Measurements from ENCODE around the gene GSN. TPM values are rescaled to one million over a fixed set of nuclear protein-coding genes. Genes with fewer than 3 reads are reported as not detected.
A peak's percentile ranks its signal among the peaks of the same experiment; 100 is the strongest.

Gene GSN
- total RNA-seq, 1 donor from 2014 or later = 342 TPM

GRCh38 chr9:121354762-121355161 is 86.8 kb downstream of the GSN start:
- Histone ChIP-seq H3K9me3 (ENCODE audit: control insufficient read depth in 3 of 3, low read length in 3 of 3) (no peaks in the 10 kb centered on the region), H3K9ac (ENCODE audit: low read depth in 1 of 3, low read length in 3 of 3) (no peak overlapping the region), H3K4me1 (ENCODE audit: control insufficient read depth in 3 of 3, insufficient read depth in 3 of 3, low read length in 3 of 3) (peaks cover 41 to 63% (median 49%) of the 10 kb centered on the region in 3 donors), H3K4me3 (ENCODE audit: low read length in 3 of 3) (no peak overlapping the region), H3K36me3 (ENCODE audit: control insufficient read depth in 3 of 3, insufficient read depth in 3 of 3, low read length in 3 of 3) (peaks cover 8 to 35% (median 35%) of the 10 kb centered on the region in 3 donors), H3K27ac (ENCODE audit: low read depth, low read length) (peak overlapping the region; percentile 73), H3K27me3 (ENCODE audit: control insufficient read depth in 3 of 3, insufficient read depth in 3 of 3, low read length in 3 of 3) (no peaks in the 10 kb centered on the region)

- Histone ChIP-seq H3K4me3 (ENCODE audit: low read length in 3 of 3) (no peak overlapping the region), H3K9ac (ENCODE audit: low read depth in 1 of 3, low read length in 3 of 3) (peak overlapping the region in 1 of 3 donors; percentile 11), H3K27me3 (ENCODE audit: control insufficient read depth in 3 of 3, insufficient read depth in 3 of 3, low read length in 3 of 3) (no peaks in the 10 kb centered on the region), H3K4me1 (ENCODE audit: control insufficient read depth in 3 of 3, insufficient read depth in 3 of 3, low read length in 3 of 3) (peaks cover 38 to 56% (median 49%) of the 10 kb centered on the region in 3 donors), H3K27ac (ENCODE audit: low read depth, low read length) (peak overlapping the region; percentile 64), H3K36me3 (ENCODE audit: control insufficient read depth in 3 of 3, insufficient read depth in 3 of 3, low read length in 3 of 3) (peaks cover 8 to 35% (median 29%) of the 10 kb centered on the region in 3 donors), H3K9me3 (ENCODE audit: control insufficient read depth in 3 of 3, low read length in 3 of 3) (no peaks in the 10 kb centered on the region)
These were observed 89.0 kb downstream of the GSN start for GRCh38 chr9:121357011-121357410.

- Histone ChIP-seq H3K9me3 (ENCODE audit: control insufficient read depth in 3 of 3, low read length in 3 of 3) (no peaks in the 10 kb centered on the region), H3K27ac (ENCODE audit: low read depth, low read length) (peak overlapping the region; percentile 98), H3K4me3 (ENCODE audit: low read length in 3 of 3) (peak overlapping the region in 2 of 3 donors; percentile 8 to 38), H3K4me1 (ENCODE audit: control insufficient read depth in 3 of 3, insufficient read depth in 3 of 3, low read length in 3 of 3) (peaks cover 45 to 54% (median 54%) of the 10 kb centered on the region in 3 donors), H3K36me3 (ENCODE audit: control insufficient read depth in 3 of 3, insufficient read depth in 3 of 3, low read length in 3 of 3) (peaks cover 3 to 19% (median 14%) of the 10 kb centered on the region in 3 donors), H3K27me3 (ENCODE audit: control insufficient read depth in 3 of 3, insufficient read depth in 3 of 3, low read length in 3 of 3) (no peaks in the 10 kb centered on the region), H3K9ac (ENCODE audit: low read depth in 1 of 3, low read length in 3 of 3) (peak overlapping the region; percentile 34 to 64 (median 54))
These were observed 90.8 kb downstream of the GSN start for GRCh38 chr9:121358751-121359150.

GRCh38 chr9:121359351-121360294 is 91.7 kb downstream of the GSN start:
- Histone ChIP-seq H3K9me3 (ENCODE audit: control insufficient read depth in 3 of 3, low read length in 3 of 3) (no peaks in the 10 kb centered on the region), H3K4me1 (ENCODE audit: control insufficient read depth in 3 of 3, insufficient read depth in 3 of 3, low read length in 3 of 3) (peaks cover 54 to 57% (median 54%) of the 10 kb centered on the region in 3 donors), H3K27ac (ENCODE audit: low read depth, low read length) (peak overlapping the region; percentile 98), H3K36me3 (ENCODE audit: control insufficient read depth in 3 of 3, insufficient read depth in 3 of 3, low read length in 3 of 3) (peaks cover 3 to 10% (median 7%) of the 10 kb centered on the region in 3 donors), H3K9ac (ENCODE audit: low read depth in 1 of 3, low read length in 3 of 3) (peak overlapping the region; percentile 34 to 64 (median 54)), H3K4me3 (ENCODE audit: low read length in 3 of 3) (peak overlapping the region in 2 of 3 donors; percentile 18 to 23), H3K27me3 (ENCODE audit: control insufficient read depth in 3 of 3, insufficient read depth in 3 of 3, low read length in 3 of 3) (no peaks in the 10 kb centered on the region)

DNA sequence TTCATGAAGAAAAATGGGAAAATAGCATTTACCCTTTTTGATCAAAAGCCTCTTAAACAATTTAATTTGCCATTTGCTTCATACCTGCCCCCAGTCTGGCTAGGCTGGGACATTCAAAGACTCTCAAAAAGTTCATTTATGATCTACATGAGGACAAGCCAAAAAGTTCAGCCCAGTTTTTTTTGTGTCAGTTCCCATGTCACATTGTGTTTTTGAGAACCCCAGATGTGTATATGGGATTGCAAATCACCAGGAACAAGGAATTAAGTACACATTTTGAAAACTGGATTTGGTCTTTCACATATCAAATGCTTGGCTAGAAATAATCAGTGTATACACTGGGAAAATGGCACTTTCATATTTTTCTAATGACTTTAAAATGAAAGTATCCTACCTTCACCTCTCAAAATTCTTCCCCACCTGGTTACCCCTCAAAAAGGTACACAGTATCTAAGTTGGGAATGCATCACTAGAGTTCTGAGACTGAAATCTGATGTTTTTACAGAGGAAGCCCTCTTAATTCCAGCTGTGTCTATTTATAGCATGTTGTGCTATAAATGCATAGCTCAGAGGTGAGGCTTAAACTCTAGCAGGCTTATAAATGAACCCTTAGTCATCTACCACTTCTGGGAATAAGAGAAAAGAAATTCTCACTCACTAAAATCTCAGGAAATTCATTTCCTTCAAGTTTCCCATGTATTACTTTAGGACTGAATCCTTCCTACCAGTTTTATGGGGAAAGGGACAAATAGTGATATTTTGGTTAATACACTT is 92.8 kb downstream of the GSN start:
- Histone ChIP-seq H3K4me3 (ENCODE audit: low read length in 3 of 3) (peak overlapping the region in 1 of 3 donors; percentile 11), H3K9ac (ENCODE audit: low read depth in 1 of 3, low read length in 3 of 3) (peak overlapping the region; percentile 27 to 59 (median 35)), H3K36me3 (ENCODE audit: control insufficient read depth in 3 of 3, insufficient read depth in 3 of 3, low read length in 3 of 3) (peaks cover 0 to 4% (median 3%) of the 10 kb centered on the region in 3 donors), H3K9me3 (ENCODE audit: control insufficient read depth in 3 of 3, low read length in 3 of 3) (no peaks in the 10 kb centered on the region), H3K27ac (ENCODE audit: low read depth, low read length) (peak overlapping the region; percentile 98), H3K4me1 (ENCODE audit: control insufficient read depth in 3 of 3, insufficient read depth in 3 of 3, low read length in 3 of 3) (peaks cover 55 to 66% (median 56%) of the 10 kb centered on the region in 3 donors), H3K27me3 (ENCODE audit: control insufficient read depth in 3 of 3, insufficient read depth in 3 of 3, low read length in 3 of 3) (no peaks in the 10 kb centered on the region)

GRCh38 chr9:121362813-121363621 is 95.1 kb downstream of the GSN start:
- Histone ChIP-seq H3K9ac (ENCODE audit: low read depth in 1 of 3, low read length in 3 of 3) (peak overlapping the region; percentile 28 to 71 (median 63)), H3K36me3 (ENCODE audit: control insufficient read depth in 3 of 3, insufficient read depth in 3 of 3, low read length in 3 of 3) (peaks cover 0 to 2% (median 1%) of the 10 kb centered on the region in 3 donors), H3K27me3 (ENCODE audit: control insufficient read depth in 3 of 3, insufficient read depth in 3 of 3, low read length in 3 of 3) (no peaks in the 10 kb centered on the region), H3K9me3 (ENCODE audit: control insufficient read depth in 3 of 3, low read length in 3 of 3) (no peaks in the 10 kb centered on the region), H3K27ac (ENCODE audit: low read depth, low read length) (peak overlapping the region; percentile 98), H3K4me1 (ENCODE audit: control insufficient read depth in 3 of 3, insufficient read depth in 3 of 3, low read length in 3 of 3) (peaks cover 52 to 78% (median 58%) of the 10 kb centered on the region in 3 donors), H3K4me3 (ENCODE audit: low read length in 3 of 3) (peak overlapping the region; percentile 13 to 54 (median 15))

- peak overlapping the region in 1 of 3 donors; percentile 54 for H3K4me3 ChIP-seq (ENCODE audit: low read length in 3 of 3)
- peak overlapping the region; percentile 28 to 63 (median 62) for H3K9ac ChIP-seq (ENCODE audit: low read depth in 1 of 3, low read length in 3 of 3)
These were observed 95.6 kb downstream of the GSN start for GRCh38 chr9:121363622-121363961.

DNA sequence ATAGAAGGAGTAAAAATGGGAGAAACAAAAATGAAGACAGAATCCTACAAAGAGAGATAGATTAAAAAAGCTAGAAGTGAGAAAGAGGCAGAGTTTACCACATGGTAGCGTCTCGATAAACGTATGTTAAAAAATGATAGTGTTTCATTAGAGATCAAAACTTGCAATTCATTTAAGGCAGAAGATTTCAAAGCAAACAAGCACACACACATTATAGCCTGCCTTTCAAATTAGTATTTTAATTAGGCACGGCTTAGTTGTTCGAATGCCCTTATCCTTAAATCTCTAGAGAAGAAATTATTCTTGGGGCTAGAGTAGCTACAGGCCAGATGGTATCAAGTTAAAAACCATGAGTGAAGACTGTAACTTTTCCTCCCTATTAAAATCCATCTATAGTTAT is 96.1 kb downstream of the GSN start:
- Histone ChIP-seq H3K27ac (ENCODE audit: low read depth, low read length) (peak overlapping the region; percentile 98), H3K4me1 (ENCODE audit: control insufficient read depth in 3 of 3, insufficient read depth in 3 of 3, low read length in 3 of 3) (peaks cover 47 to 80% (median 54%) of the 10 kb centered on the region in 3 donors), H3K36me3 (ENCODE audit: control insufficient read depth in 3 of 3, insufficient read depth in 3 of 3, low read length in 3 of 3) (peaks cover 0 to 2% (median 1%) of the 10 kb centered on the region in 3 donors), H3K27me3 (ENCODE audit: control insufficient read depth in 3 of 3, insufficient read depth in 3 of 3, low read length in 3 of 3) (no peaks in the 10 kb centered on the region), H3K9me3 (ENCODE audit: control insufficient read depth in 3 of 3, low read length in 3 of 3) (no peaks in the 10 kb centered on the region), H3K4me3 (ENCODE audit: low read length in 3 of 3) (peak overlapping the region in 1 of 3 donors; percentile 11), H3K9ac (ENCODE audit: low read depth in 1 of 3, low read length in 3 of 3) (peak overlapping the region; percentile 28 to 62 (median 60))

More at GRCh38 chr9:121363622-121363961, 95.6 kb downstream of the GSN start:
- Histone ChIP-seq H3K9me3 (ENCODE audit: control insufficient read depth in 3 of 3, low read length in 3 of 3) (no peaks in the 10 kb centered on the region), H3K27me3 (ENCODE audit: control insufficient read depth in 3 of 3, insufficient read depth in 3 of 3, low read length in 3 of 3) (no peaks in the 10 kb centered on the region), H3K4me1 (ENCODE audit: control insufficient read depth in 3 of 3, insufficient read depth in 3 of 3, low read length in 3 of 3) (peaks cover 52 to 82% (median 58%) of the 10 kb centered on the region in 3 donors), H3K27ac (ENCODE audit: low read depth, low read length) (peak overlapping the region; percentile 98), H3K36me3 (ENCODE audit: control insufficient read depth in 3 of 3, insufficient read depth in 3 of 3, low read length in 3 of 3) (peaks cover 0 to 2% (median 1%) of the 10 kb centered on the region in 3 donors)

DNA sequence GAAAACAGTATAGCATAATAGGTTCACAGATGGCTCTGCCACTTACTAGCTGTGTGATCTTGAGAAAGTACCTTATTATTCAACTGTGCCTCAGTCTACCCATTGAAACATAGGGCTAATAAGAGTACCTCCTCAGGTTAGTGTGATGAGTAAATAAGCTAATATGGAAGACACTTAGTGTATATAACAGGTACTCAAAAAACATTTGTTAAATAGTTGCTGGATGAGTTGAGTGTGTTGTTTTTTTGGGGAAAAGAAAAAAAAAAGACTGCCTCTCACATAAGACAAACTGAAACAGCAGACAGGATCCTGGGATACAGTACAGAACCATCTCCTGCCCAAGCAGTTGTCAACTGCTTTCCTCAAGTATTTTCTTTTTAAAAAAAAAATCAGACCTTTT is 96.9 kb downstream of the GSN start:
- H3K36me3 ChIP-seq (ENCODE audit: control insufficient read depth in 3 of 3, insufficient read depth in 3 of 3, low read length in 3 of 3) = peaks cover 0 to 2% (median 1%) of the 10 kb centered on the region in 3 donors

More for the DNA sequence above, 96.9 kb downstream of the GSN start:
- Histone ChIP-seq H3K4me3 (ENCODE audit: low read length in 3 of 3) (no peak overlapping the region), H3K27ac (ENCODE audit: low read depth, low read length) (peak overlapping the region; percentile 98), H3K9me3 (ENCODE audit: control insufficient read depth in 3 of 3, low read length in 3 of 3) (no peaks in the 10 kb centered on the region), H3K27me3 (ENCODE audit: control insufficient read depth in 3 of 3, insufficient read depth in 3 of 3, low read length in 3 of 3) (no peaks in the 10 kb centered on the region), H3K9ac (ENCODE audit: low read depth in 1 of 3, low read length in 3 of 3) (peak overlapping the region in 2 of 3 donors; percentile 10 to 60), H3K4me1 (ENCODE audit: control insufficient read depth in 3 of 3, insufficient read depth in 3 of 3, low read length in 3 of 3) (peaks cover 39 to 74% (median 46%) of the 10 kb centered on the region in 3 donors)

Measured in skeletal muscle tissue (tissue), 4 donors.